Liver (tissue), 9 donors: ENCODE data around the gene TBX5. TPM values are rescaled to one million over a fixed set of nuclear protein-coding genes. Genes with fewer than 3 reads are reported as not detected.

Experiments
- DNase-seq: peaks from one replicate; pipeline ENCODE4 v3.0.0-alpha.2; 2017; ENCODE audit warnings: low spot score
- H3K27ac ChIP-seq, 2 donors: one replicate each; pipeline ENCODE4 v1.7.0; 2013; ENCODE audit warnings: inconsistent platforms in 2 of 2, low read length in 2 of 2, control low read depth in 1 of 2, low read depth in 1 of 2, mild to moderate bottlenecking in 1 of 2
- H3K27me3 ChIP-seq, 4 donors: one replicate each; pipeline versions ENCODE4 v1.6.1 to v1.7.0; 2013; ENCODE audit warnings: low read length in 3 of 4, inconsistent platforms in 1 of 4, mild to moderate bottlenecking in 1 of 4, moderate library complexity in 1 of 4; ENCODE audit not compliant: control insufficient read depth in 4 of 4, insufficient read depth in 4 of 4
- H3K36me3 ChIP-seq, 4 donors: one replicate each; pipeline versions ENCODE4 v1.6.1 to v1.7.0; 2013; ENCODE audit warnings: low read length in 3 of 4, mild to moderate bottlenecking in 3 of 4, low read depth in 1 of 4, moderate library complexity in 1 of 4; ENCODE audit not compliant: control insufficient read depth in 4 of 4, insufficient read depth in 3 of 4
- H3K4me1 ChIP-seq, 4 donors: one replicate each; pipeline versions ENCODE4 v1.6.1 to v1.7.0; 2013; ENCODE audit warnings: low read length in 3 of 4, mild to moderate bottlenecking in 3 of 4, moderate library complexity in 1 of 4; ENCODE audit not compliant: control insufficient read depth in 4 of 4, insufficient read depth in 4 of 4
- H3K4me3 ChIP-seq, 3 donors: one replicate each; pipeline versions ENCODE4 v1.6.1 to v1.7.0; 2013; ENCODE audit warnings: low read length in 3 of 3, control low read depth in 1 of 3, low read depth in 1 of 3, mild to moderate bottlenecking in 1 of 3
- H3K9ac ChIP-seq, 2 donors: one replicate each; pipeline ENCODE4 v1.7.0; 2013; ENCODE audit warnings: low read length in 2 of 2, mild to moderate bottlenecking in 2 of 2, moderate library complexity in 2 of 2, control low read depth in 1 of 2, low read depth in 1 of 2
- H3K9me3 ChIP-seq, 4 donors: one replicate each; pipeline versions ENCODE4 v1.6.1 to v1.7.0; 2013; ENCODE audit warnings: low read length in 3 of 4; ENCODE audit not compliant: control insufficient read depth in 4 of 4
- EGR1 ChIP-seq, 2 donors: IDR thresholded peaks; 2 replicates each; pipeline ENCODE4 v1.6.1; 2016 to 2018; ENCODE audit warnings: antibody characterized with exemption in 2 of 2, low read depth in 2 of 2
- NR2F2 ChIP-seq: IDR thresholded peaks from 2 replicates; pipeline ENCODE4 v1.6.1; 2016; ENCODE audit warnings: antibody characterized with exemption
- RAD21 ChIP-seq, 2 donors: IDR thresholded peaks; 2 replicates each; pipeline ENCODE4 v1.6.1; 2016; ENCODE audit warnings: antibody characterized with exemption in 2 of 2, mild to moderate bottlenecking in 2 of 2
- RXRA ChIP-seq, 2 donors: IDR thresholded peaks; 2 replicates each; pipeline ENCODE4 v1.6.1; 2017 to 2018; ENCODE audit warnings: antibody characterized with exemption in 2 of 2, mild to moderate bottlenecking in 1 of 2
- SP1 ChIP-seq: IDR thresholded peaks from 2 replicates; pipeline ENCODE4 v1.6.1; 2018; ENCODE audit warnings: antibody characterized with exemption, mild to moderate bottlenecking
- YY1 ChIP-seq: IDR thresholded peaks from 2 replicates; pipeline ENCODE4 v1.6.1; 2016; ENCODE audit warnings: antibody characterized with exemption, mild to moderate bottlenecking
- WGBS: extraction: QIAGEN DNeasy Blood & Tissue Kit; methylation state at CpG from one replicate; pipeline ENCODE4 v1.1.7; 2013; 5-methylcytosine and 5-hydroxymethylcytosine counted together
- polyA plus RNA-seq, 2 donors: library from polyadenylated mRNA; stranded (reverse) in 1 of 2; unstranded in 1 of 2; fragments of 200-250 nt in 1 of 2; fragments of >200 nt in 1 of 2; fragmentation: Nextera tagmentation in 1 of 2; extraction: Ambion mirVana in 1 of 2; gene quantifications; one replicate each; pipeline versions ENCODE4 v1.2.1 to v1.2.3, GENCODE V29; 2013 to 2015
- total RNA-seq, 2 donors: library from RNA; depleted of rRNA; stranded (reverse); fragments of >200 nt; gene quantifications; one replicate each; pipeline ENCODE4 v1.2.3, GENCODE V29; 2014
- TF ChIP-seq, protein P1 (sequence below): IDR thresholded peaks from 2 replicates; pipeline ENCODE4 v1.6.1; 2016; ENCODE audit warnings: antibody characterized with exemption
- TF ChIP-seq, protein P2 (sequence below): IDR thresholded peaks from 2 replicates; pipeline ENCODE4 v1.6.1; 2016; ENCODE audit warnings: antibody characterized with exemption, mild to moderate bottlenecking
- TF ChIP-seq, protein P3 (sequence below): IDR thresholded peaks from 2 replicates; pipeline ENCODE4 v1.6.1; 2016; ENCODE audit warnings: antibody characterized with exemption
- donor health status: healthy.
- donor health status: healthy.
- donor health status: healthy.
- donor health status: healthy.
- donor health status: healthy.

Gene TBX5
- total and polyA plus RNA-seq, 4 donors = 0.03 TPM; not detected in 3

DNA sequence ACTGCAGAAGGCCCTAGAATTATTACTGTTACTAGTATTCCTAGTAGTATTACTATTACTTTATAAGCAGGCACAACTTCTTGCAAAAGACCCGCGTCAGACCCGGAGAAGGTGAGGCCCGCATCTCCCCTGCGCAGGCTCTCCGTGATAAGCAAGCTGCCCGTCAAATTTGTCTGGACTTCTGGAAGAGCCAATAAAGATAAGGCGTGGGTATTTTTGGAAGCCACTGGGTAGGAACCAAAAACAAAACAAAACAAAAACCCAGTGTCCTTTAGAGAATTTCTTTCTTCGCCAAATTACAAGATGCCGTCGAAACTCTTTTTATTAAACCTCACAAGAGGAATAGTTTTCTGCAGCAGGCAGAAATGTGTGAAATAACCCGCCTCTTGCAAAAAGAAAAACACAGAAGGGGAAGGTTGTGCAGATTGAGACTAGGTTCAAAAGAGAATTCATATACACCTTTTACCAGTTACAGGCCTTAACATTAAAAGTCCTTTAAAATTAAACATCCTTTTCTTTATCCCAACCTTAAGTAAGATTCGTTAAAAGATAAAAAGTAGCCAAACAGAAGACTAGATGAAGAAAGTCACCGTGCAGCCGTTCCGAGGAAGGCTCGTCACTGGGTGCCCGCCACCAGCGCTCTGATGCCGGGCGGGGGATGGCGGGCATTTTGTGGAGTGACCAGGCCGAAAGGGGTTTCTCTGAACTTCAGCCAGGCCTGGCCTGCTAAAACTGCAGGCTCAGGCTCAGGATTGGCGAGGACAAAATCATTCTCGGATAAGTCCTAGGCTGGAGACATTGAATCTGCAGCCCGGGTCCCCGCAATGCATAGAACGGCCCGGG, 1.6 kb downstream of the TBX5 start:
- H3K36me3 ChIP-seq = no peaks in the 10 kb centered on the region
- no peak overlapping the region for H3K4me3 ChIP-seq
- peaks cover 4 to 7% (median 6%) of the 10 kb centered on the region in 4 donors for H3K4me1 ChIP-seq
- no peak for DNase-seq
- TF ChIP-seq, protein P1, sequence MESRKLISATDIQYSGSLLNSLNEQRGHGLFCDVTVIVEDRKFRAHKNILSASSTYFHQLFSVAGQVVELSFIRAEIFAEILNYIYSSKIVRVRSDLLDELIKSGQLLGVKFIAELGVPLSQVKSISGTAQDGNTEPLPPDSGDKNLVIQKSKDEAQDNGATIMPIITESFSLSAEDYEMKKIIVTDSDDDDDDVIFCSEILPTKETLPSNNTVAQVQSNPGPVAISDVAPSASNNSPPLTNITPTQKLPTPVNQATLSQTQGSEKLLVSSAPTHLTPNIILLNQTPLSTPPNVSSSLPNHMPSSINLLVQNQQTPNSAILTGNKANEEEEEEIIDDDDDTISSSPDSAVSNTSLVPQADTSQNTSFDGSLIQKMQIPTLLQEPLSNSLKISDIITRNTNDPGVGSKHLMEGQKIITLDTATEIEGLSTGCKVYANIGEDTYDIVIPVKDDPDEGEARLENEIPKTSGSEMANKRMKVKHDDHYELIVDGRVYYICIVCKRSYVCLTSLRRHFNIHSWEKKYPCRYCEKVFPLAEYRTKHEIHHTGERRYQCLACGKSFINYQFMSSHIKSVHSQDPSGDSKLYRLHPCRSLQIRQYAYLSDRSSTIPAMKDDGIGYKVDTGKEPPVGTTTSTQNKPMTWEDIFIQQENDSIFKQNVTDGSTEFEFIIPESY = no peak
- TF ChIP-seq, protein P2, sequence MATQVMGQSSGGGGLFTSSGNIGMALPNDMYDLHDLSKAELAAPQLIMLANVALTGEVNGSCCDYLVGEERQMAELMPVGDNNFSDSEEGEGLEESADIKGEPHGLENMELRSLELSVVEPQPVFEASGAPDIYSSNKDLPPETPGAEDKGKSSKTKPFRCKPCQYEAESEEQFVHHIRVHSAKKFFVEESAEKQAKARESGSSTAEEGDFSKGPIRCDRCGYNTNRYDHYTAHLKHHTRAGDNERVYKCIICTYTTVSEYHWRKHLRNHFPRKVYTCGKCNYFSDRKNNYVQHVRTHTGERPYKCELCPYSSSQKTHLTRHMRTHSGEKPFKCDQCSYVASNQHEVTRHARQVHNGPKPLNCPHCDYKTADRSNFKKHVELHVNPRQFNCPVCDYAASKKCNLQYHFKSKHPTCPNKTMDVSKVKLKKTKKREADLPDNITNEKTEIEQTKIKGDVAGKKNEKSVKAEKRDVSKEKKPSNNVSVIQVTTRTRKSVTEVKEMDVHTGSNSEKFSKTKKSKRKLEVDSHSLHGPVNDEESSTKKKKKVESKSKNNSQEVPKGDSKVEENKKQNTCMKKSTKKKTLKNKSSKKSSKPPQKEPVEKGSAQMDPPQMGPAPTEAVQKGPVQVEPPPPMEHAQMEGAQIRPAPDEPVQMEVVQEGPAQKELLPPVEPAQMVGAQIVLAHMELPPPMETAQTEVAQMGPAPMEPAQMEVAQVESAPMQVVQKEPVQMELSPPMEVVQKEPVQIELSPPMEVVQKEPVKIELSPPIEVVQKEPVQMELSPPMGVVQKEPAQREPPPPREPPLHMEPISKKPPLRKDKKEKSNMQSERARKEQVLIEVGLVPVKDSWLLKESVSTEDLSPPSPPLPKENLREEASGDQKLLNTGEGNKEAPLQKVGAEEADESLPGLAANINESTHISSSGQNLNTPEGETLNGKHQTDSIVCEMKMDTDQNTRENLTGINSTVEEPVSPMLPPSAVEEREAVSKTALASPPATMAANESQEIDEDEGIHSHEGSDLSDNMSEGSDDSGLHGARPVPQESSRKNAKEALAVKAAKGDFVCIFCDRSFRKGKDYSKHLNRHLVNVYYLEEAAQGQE = no peak
- TF ChIP-seq RXRA (IDR thresholded peaks at IDR 0.05) = no peak
- no peak for TF ChIP-seq SP1
- TF ChIP-seq, protein P3, sequence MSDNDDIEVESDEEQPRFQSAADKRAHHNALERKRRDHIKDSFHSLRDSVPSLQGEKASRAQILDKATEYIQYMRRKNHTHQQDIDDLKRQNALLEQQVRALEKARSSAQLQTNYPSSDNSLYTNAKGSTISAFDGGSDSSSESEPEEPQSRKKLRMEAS = no peak
- H3K27ac ChIP-seq = no peak overlapping the region
- no peaks in the 10 kb centered on the region for H3K9me3 ChIP-seq
- H3K9ac ChIP-seq = no peak overlapping the region
- 9% methylated on average over 29 of the region's 29 CpGs for WGBS
- H3K27me3 ChIP-seq = peaks cover 11 to 31% (median 25%) of the 10 kb centered on the region in 4 donors

DNA sequence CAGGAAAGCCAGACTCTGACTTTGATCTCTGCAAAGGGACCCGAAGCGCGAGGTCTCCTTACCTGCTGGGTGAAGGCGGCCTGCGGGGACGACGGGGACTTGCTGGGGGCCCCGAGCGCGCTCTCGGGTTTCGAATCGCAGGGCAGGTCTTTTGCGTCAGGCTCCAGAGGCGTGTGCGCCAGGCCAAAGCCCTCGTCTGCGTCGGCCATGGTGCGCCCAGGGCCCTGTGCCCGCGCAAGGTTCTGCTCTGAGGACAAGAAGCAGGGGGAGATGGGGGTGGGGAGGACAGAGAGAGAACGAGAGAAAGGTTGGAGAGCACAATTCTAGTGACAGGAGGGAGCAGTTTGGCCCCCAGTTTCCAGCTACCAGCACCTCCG, 2.3 kb downstream of the TBX5 start:
- no peak for TF ChIP-seq RAD21 (IDR thresholded peaks at IDR 0.05)
- TF ChIP-seq NR2F2 = no peak
- TF ChIP-seq, protein P1 = no peak
- no peak for TF ChIP-seq EGR1 (IDR thresholded peaks at IDR 0.05; ENCODE audit: low read depth in 2 of 2)
- TF ChIP-seq YY1 = no peak
- Histone ChIP-seq H3K36me3 (no peaks in the 10 kb centered on the region), H3K4me3 (no peak overlapping the region), H3K4me1 (peaks cover 0 to 2% (median under 1%) of the 10 kb centered on the region in 4 donors), H3K9me3 (no peaks in the 10 kb centered on the region), H3K27me3 (peaks cover 13 to 25% (median 22%) of the 10 kb centered on the region in 4 donors), H3K9ac (no peak overlapping the region), H3K27ac (no peak overlapping the region)
- 3% methylated on average over 24 of the region's 24 CpGs for WGBS
- no peak for DNase-seq
